COR-L47 (cell line): ENCODE measurements around the gene CCDC121.

Experiments
- DNase-seq: peaks from one replicate; lab custom pipeline; 2025; lab: John Stamatoyannopoulos, UW

The CCDC121 gene

DNA sequence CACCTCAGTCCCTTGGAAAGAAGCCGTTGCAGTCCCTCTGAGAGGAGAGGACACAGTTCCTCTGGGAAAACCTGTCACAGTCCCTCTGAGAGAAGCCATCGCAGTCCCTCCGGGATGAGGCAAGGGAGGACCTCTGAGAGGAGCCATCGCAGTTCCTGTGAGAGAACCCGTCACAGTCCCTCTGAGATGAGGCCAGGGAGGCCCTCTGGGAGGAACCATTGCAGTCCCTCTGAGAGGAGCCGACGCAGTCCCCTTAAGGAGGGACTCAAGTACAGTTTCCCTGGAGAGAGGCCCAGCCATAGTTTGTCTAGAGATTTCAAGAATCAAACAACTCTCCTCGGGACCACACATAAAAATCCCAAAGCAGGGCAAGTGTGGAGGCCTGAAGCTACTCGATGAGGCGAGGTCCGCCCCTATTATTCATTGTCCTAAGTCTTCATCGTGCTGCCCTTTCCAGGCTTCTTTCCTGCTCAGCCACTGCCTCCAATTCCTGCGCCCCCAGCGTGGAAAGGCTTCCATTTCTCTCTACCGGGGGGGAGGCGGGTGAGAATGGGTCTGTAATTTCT, 46.6 kb downstream of the CCDC121 start:
- DNase-seq, result no peak

DNA sequence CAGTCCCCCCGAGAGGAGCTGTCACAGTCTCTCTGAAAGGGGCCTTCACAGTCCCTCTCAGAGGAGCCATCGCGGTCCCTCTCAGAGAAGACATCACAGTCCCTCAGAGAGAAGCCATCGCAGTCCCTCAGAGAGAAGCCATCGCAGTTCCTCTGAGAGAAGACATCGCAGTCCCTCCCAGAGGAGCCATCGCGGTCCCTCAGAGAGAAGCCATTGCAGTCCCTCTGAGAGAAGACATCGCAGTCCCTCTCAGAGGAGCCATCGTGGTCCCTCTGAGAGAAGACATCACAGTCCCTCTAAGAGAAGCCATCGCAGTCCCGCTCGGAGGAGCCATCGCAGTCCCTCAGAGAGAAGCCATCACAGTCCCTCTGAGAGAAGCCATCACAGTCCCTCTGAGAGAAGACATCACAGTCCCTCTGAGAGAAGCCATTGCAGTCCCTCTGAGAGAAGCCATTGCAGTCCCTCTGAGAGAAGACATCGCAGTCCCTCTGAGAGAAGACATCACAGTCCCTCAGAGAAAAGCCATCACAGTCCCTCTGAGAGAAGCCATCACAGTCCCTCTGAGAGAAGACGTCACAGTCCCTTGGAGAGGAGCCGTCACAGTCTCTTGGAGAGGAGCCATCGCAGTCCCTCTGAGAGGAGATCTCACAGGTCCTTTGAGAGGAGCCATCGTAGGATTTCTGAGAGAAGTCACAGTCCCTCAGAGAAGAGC, 47.2 kb downstream of the CCDC121 start:
- DNase-seq, result no peak
